ENCODE results near the gene RTN4IP1.

DNA sequence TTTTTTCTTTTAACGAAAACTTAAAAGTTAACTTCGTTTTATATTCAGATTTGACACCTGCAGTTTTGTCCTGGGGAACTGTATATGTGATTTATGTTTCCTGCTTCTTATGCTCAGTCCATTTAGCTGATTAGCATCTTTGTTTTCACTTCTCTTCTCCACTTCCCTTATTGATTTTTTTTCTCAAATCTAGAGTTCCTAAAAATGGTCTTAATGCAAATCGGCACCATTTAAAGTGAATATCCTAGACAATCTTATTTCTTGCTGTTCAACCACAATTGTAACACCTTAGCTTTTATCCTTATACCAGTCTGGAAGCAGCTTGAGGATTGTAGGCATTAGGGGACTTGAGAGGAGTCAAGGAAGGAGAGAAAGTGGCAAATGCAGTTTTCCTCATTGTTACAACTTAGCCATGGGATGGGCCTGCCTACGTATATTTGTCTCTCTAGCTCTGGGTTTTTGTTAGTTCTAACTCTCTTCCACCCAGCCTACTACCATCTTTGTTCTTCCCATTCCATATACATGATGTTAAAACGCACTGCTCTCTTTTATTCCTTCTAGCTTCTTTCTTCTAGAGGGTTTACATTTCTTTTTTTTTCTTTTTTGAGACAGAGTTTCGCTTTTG, 8.5 kb upstream of the RTN4IP1 start:
- no peak for TF ChIP-seq POLR2A (IDR thresholded peaks at IDR 0.05)
- TF ChIP-seq, protein P1, sequence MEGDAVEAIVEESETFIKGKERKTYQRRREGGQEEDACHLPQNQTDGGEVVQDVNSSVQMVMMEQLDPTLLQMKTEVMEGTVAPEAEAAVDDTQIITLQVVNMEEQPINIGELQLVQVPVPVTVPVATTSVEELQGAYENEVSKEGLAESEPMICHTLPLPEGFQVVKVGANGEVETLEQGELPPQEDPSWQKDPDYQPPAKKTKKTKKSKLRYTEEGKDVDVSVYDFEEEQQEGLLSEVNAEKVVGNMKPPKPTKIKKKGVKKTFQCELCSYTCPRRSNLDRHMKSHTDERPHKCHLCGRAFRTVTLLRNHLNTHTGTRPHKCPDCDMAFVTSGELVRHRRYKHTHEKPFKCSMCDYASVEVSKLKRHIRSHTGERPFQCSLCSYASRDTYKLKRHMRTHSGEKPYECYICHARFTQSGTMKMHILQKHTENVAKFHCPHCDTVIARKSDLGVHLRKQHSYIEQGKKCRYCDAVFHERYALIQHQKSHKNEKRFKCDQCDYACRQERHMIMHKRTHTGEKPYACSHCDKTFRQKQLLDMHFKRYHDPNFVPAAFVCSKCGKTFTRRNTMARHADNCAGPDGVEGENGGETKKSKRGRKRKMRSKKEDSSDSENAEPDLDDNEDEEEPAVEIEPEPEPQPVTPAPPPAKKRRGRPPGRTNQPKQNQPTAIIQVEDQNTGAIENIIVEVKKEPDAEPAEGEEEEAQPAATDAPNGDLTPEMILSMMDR (IDR thresholded peaks at IDR 0.05), result no peak
